Osteoblast (primary cell): ENCODE results near the gene ERMARD. TPM values are rescaled to one million over a fixed set of nuclear protein-coding genes. Genes with fewer than 3 reads are reported as not detected.
A peak's percentile ranks its signal among the peaks of the same experiment; 100 is the strongest.

Experiments
- DNase-seq: peaks from one replicate; pipeline ENCODE4 v3.0.0; 2011; ENCODE audit warnings: low spot score, mixed read lengths; ENCODE audit not compliant: insufficient read length; ENCODE audit errors: missing footprints
- H2AFZ ChIP-seq: 2 replicates; pipeline ENCODE4 v1.6.0; 2011; ENCODE audit warnings: mild to moderate bottlenecking, low read length
- H3K27ac ChIP-seq: 2 replicates; pipeline ENCODE4 v1.5.1; 2011; ENCODE audit warnings: mild to moderate bottlenecking, low read depth, low read length, moderate library complexity
- H3K27me3 ChIP-seq: 2 replicates; pipeline ENCODE4 v1.6.0; 2012; ENCODE audit warnings: mild to moderate bottlenecking, control low read depth, inconsistent platforms, low read length, moderate library complexity; ENCODE audit not compliant: insufficient read depth
- H3K36me3 ChIP-seq: 2 replicates; pipeline ENCODE4 v1.5.1; 2011; ENCODE audit warnings: mild to moderate bottlenecking, low read length, control low read depth, moderate library complexity; ENCODE audit not compliant: insufficient read depth
- H3K4me1 ChIP-seq: 2 replicates; pipeline ENCODE4 v1.5.1; 2011; ENCODE audit warnings: mild to moderate bottlenecking, low read length, control low read depth, moderate library complexity; ENCODE audit not compliant: insufficient read depth
- H3K4me2 ChIP-seq: 2 replicates; pipeline ENCODE4 v1.6.0; 2011; ENCODE audit warnings: mild to moderate bottlenecking, low read length; ENCODE audit not compliant: insufficient read depth
- H3K4me3 ChIP-seq: fragments of 200-600 bp; sonication (generic); 3 replicates; pipeline ENCODE4 v1.5.1; 2012; ENCODE audit warnings: mild to moderate bottlenecking, low read length, inconsistent platforms; ENCODE audit not compliant: insufficient read depth
- H3K79me2 ChIP-seq: 2 replicates; pipeline ENCODE4 v1.6.0; 2012; ENCODE audit warnings: mild to moderate bottlenecking, low read length, control low read depth, inconsistent platforms; ENCODE audit not compliant: insufficient read depth
- H3K9me3 ChIP-seq: 2 replicates; pipeline ENCODE4 v1.5.1; 2011; ENCODE audit warnings: low read depth, low read length, control low read depth
- H4K20me1 ChIP-seq: 2 replicates; pipeline ENCODE4 v1.6.0; 2012; ENCODE audit warnings: mild to moderate bottlenecking, low read length, control low read depth; ENCODE audit not compliant: insufficient read depth
- CTCF ChIP-seq: IDR thresholded peaks from 2 replicates; pipeline ENCODE4 v1.5.1; 2011; ENCODE audit warnings: mild to moderate bottlenecking, low read depth, low read length, moderate library complexity; ENCODE audit errors: extremely low read depth
- total RNA-seq: library from RNA; depleted of rRNA; stranded (reverse); fragments of >200 nt; gene quantifications from 2 replicates; pipeline ENCODE4 v1.2.3, GENCODE V29; 2012

Gene ERMARD
- total RNA-seq, 1 donor, result 21.4 TPM

- no peaks in the 10 kb centered on the region for H3K79me2 ChIP-seq
- TF ChIP-seq CTCF, result no peak
- no peaks in the 10 kb centered on the region for H3K9me3 ChIP-seq
- H3K4me3 ChIP-seq, result peak overlapping the region; percentile 76
- H3K27ac ChIP-seq, result peak overlapping the region; percentile 40
- no peaks in the 10 kb centered on the region for H4K20me1 ChIP-seq
- H3K4me1 ChIP-seq, result peaks cover 6% of the 10 kb centered on the region
- peak; percentile 75 for DNase-seq
- no peaks in the 10 kb centered on the region for H3K27me3 ChIP-seq
- H3K36me3 ChIP-seq, result no peaks in the 10 kb centered on the region
- peak overlapping the region; percentile 99 for H2AFZ ChIP-seq
- H3K4me2 ChIP-seq, result peak overlapping the region; percentile 95
Measured at GRCh38 chr6:169789146-169789943, 37.9 kb downstream of the ERMARD start.

DNA sequence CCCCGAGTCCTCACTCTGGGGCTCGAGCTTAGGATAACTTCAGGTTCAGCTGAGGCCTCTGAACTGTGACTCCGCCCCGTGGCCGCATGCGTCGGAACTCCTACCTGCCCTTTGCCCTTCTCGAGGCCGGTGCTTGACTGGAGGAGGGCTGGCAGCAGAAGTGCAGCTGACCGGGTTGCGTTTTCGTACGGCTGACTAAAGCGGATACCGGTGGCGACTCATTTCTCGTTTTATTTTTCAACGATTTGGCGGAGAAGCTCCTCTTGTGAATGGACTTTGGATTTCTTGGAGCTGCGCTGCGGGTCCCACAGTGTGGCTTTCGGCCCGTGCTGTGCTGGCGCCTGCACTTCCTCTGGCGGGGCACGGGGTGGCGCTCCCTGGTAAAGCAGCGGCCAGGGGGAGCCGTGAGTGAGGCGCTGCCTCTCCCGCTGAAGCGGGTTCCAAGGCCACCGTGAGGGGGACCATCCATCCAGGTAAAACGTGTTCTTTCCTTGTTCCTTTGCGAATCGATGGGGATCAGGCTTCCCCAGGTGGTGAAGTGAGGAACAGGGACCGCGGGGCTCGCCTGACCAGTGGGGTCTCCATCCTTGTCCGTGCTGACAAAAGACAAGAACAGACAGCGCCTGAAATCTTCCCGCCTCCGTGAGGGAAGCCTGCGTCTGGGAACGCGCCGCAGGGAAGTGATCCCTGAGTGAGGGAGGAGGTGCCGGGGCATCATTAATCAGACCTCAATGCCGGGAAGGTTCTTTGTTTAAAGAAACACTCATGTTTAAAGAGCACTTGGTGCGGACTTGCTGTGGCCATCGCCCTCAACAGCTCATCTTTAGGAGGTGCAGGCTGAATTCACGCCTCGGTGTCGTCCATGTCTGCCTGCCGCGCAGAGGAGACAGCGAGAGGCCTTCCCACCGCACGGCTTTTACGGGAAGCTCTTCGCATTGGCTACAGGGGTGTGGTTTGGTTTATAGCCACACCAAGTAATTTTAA, 38.8 kb downstream of the ERMARD start:
- Histone ChIP-seq H3K4me2 (peak overlapping the region; percentile 95), H4K20me1 (no peaks in the 10 kb centered on the region), H3K27ac (peak overlapping the region; percentile 57), H3K4me3 (peak overlapping the region; percentile 76), H3K4me1 (peaks cover 6% of the 10 kb centered on the region), H3K79me2 (no peaks in the 10 kb centered on the region), H3K36me3 (no peaks in the 10 kb centered on the region), H2AFZ (peak overlapping the region; percentile 99), H3K27me3 (no peaks in the 10 kb centered on the region), H3K9me3 (no peaks in the 10 kb centered on the region)
- TF ChIP-seq CTCF, result peak; percentile 88
- peak; percentile 96 for DNase-seq

GRCh38 chr6:169791721-169792131, 40.3 kb downstream of the ERMARD start:
- Histone ChIP-seq H3K27ac (no peak overlapping the region), H4K20me1 (no peaks in the 10 kb centered on the region), H3K27me3 (no peaks in the 10 kb centered on the region), H3K4me3 (no peak overlapping the region), H3K9me3 (no peaks in the 10 kb centered on the region), H3K4me2 (no peak overlapping the region), H3K4me1 (peaks cover 6% of the 10 kb centered on the region), H3K36me3 (no peaks in the 10 kb centered on the region), H3K79me2 (no peaks in the 10 kb centered on the region), H2AFZ (no peak overlapping the region)
- no peak for DNase-seq
- TF ChIP-seq CTCF, result no peak
